Naive thymus-derived CD8-positive, alpha-beta T cell (primary cell): Measurements from ENCODE around the gene CPNE2. TPM values are rescaled to one million over a fixed set of nuclear protein-coding genes. Genes with fewer than 3 reads are reported as not detected.
"Not testable (repeated sequence)": the region's sequence is repeated elsewhere in the genome, so short reads cannot be mapped to it uniquely, and the experiment has no call there.

Source experiments
- ATAC-seq, 2 donors: fragments of 150-1000 bp; cut with Tn5 transposase in 1 of 2; sonication (Bioruptor Pico), chemical (Tn5 transposase) in 1 of 2; 1 replicate in 1 of 2; 2 replicates in 1 of 2; pipeline ENCODE4 v1.10.0; 2021; ENCODE audit warnings: mild to moderate bottlenecking in 2 of 2, moderate library complexity in 2 of 2
- POLR2A ChIA-PET: fragments of 350-600 bp; sonication (Branson Sonifier 250); formaldehyde crosslinking; loops from one replicate; lab custom pipeline; 2021; ENCODE audit warnings: antibody characterized with exemption; lab: Charles Lee
- DNase-seq, 10 donors: peaks; one replicate each; pipeline versions ENCODE4 v3.0.0 to v3.0.0-alpha.2; 2020 to 2022
- H3K27ac Mint-ChIP-seq, 10 donors: one replicate each; pipeline ENCODE4 v1.8.0; 2020 to 2022; ENCODE audit warnings: mild to moderate bottlenecking in 10 of 10, mixed read lengths in 10 of 10, moderate library complexity in 4 of 10, inconsistent platforms in 1 of 10
- H3K27me3 Mint-ChIP-seq, 5 donors: one replicate each; pipeline ENCODE4 v1.8.0; 2021 to 2022; ENCODE audit warnings: mixed read lengths in 5 of 5
- H3K36me3 Mint-ChIP-seq, 3 donors: one replicate each; pipeline ENCODE4 v1.8.0; 2020 to 2022; ENCODE audit warnings: mixed read lengths in 3 of 3, mild to moderate bottlenecking in 2 of 3, inconsistent platforms in 1 of 3
- H3K4me1 Mint-ChIP-seq, 4 donors: one replicate each; pipeline ENCODE4 v1.8.0; 2021 to 2022; ENCODE audit warnings: mixed read lengths in 4 of 4
- H3K4me3 Mint-ChIP-seq, 10 donors: one replicate each; pipeline ENCODE4 v1.8.0; 2020 to 2022; ENCODE audit warnings: mild to moderate bottlenecking in 10 of 10, mixed read lengths in 10 of 10, moderate library complexity in 6 of 10, inconsistent platforms in 1 of 10
- H3K9me3 Mint-ChIP-seq, 9 donors: one replicate each; pipeline ENCODE4 v1.8.0; 2020 to 2022; ENCODE audit warnings: mixed read lengths in 9 of 9, mild to moderate bottlenecking in 3 of 9, inconsistent platforms in 1 of 9, moderate library complexity in 1 of 9
- polyA plus RNA-seq, 3 donors: library from polyadenylated mRNA; unstranded; fragments of 300-500 nt; fragmentation: Illumina TruSeq; gene quantifications; one replicate each; pipeline ENCODE4 v1.2.3, GENCODE V29; 2021
- total RNA-seq, 8 experiments: library from RNA in 2 of 8; stranded (reverse) in 2 of 8; gene quantifications; one replicate each; pipeline ENCODE4 v1.2.3 and lab custom pipeline; 2021 to 2026

Gene CPNE2
- total and polyA plus RNA-seq, 5 experiments from 2014 or later, result 9.6 to 60.4 (median 26.8) TPM

- no peak overlapping the region for H3K4me3 Mint-ChIP-seq
- DNase-seq (no peak), ATAC-seq (no peak)
- peaks cover 0 to 3% (median 0%) of the 10 kb centered on the region in 5 donors for H3K27me3 Mint-ChIP-seq
- no peaks in the 10 kb centered on the region for H3K9me3 Mint-ChIP-seq
- peaks cover 9 to 25% (median 21%) of the 10 kb centered on the region in 4 donors for H3K4me1 Mint-ChIP-seq
- H3K27ac Mint-ChIP-seq, result no peak overlapping the region
- H3K36me3 Mint-ChIP-seq, result no peaks in the 10 kb centered on the region
- POLR2A ChIA-PET, result no interaction called here
Observed at GRCh38 chr16:57089406-57089805, 3.0 kb upstream of the CPNE2 start.

DNA sequence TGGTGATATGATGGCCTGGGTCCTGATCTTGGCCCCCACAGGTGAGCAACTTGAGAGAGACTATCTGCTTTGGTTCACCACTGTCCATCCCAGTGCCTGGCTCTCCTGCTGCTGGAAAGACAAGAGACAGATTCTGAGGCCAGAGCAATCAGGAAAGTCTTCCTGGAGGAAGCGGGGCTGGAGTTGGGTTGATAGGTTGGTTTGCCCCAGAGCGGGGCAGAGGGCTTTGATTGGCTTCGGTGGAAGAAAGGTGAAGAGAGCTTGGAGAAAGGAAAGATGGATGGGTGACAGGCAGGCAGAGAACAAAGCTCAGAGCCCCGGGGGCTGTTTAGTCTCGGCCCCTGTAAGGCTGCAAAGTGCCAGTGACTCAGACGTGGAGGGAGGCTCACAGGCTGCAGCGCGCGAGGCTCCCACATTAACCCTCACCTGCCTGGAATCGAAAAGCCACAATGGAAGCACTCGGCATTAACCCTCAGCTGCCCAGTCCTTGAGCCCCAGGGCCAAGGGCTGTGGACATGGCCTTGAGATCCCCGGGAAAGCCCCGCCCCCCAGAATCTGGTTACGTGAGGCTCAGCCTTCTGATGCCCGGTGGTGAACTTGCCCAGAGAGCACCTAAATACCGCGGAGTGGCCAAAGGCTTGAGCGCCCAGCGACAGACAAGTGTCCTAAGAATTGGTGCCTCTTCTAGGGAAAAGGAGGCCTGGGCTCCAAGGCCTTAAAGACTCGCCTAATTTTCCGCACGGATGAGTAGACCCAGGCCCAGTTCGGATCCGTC is 996 bp upstream of the CPNE2 start:
- Mint-ChIP-seq H3K9me3 (no peaks in the 10 kb centered on the region), H3K27ac (peak overlapping the region in 8 of 10 donors; percentile 4 to 77 (median 26)), H3K27me3 (peaks cover 0 to 3% (median 0%) of the 10 kb centered on the region in 5 donors), H3K36me3 (no peaks in the 10 kb centered on the region), H3K4me1 (peaks cover 8 to 19% (median 13%) of the 10 kb centered on the region in 4 donors), H3K4me3 (peak overlapping the region; percentile 66 to 88 (median 75))
- DNase-seq (no peak), ATAC-seq (no peak)
- POLR2A ChIA-PET, result interaction anchor here (0.6 to 1.5 kb wide), 5 partner anchors 10 to 142 kb away, joined by 3 to 4 read pairs (median 3); partner anchors contain the start of genes PSME3IP1 and RSPRY1

DNA sequence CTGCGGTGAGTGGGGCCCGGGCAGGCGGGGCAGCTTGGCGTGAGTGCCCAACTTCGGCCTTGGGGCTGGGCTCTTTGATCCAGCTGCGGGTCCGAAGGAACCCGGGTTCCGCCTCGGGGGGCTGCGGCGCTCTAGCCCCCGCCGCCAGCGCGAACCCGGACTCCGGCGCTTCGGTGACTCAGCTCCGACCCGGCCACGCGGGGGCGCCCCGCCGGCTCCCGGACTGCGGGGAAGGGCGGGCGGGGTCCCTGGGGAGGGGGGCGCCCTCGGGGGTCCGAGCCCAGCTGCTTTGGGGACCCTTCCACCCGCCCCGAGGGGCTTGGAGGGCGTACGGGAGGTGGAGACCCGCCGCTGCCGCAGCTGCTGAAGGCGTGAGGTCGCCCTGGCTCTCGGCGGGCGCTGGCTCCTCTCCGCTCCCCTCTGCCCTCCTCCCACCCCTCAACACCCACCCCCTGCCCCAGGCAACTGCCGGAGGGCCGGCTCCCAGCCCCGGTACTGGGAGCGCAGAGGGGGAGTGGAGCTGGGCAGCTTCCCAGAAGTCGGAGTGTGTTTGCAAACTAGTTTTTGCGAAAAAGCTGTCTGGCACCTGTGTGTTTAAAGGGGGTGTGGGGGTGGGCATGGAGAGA is 516 bp downstream of the CPNE2 start:
- peak overlapping the region; percentile 69 to 86 (median 76) for H3K4me3 Mint-ChIP-seq
- POLR2A ChIA-PET, result interaction anchor here (0.5 to 2.5 kb wide), 12 partner anchors 9 to 228 kb away, joined by 3 to 12 read pairs (median 4); partner anchors contain the start of genes NLRC5, PSME3IP1 and RSPRY1
- no peaks in the 10 kb centered on the region for H3K9me3 Mint-ChIP-seq
- H3K27me3 Mint-ChIP-seq, result peaks cover 0 to 3% (median 0%) of the 10 kb centered on the region in 5 donors
- DNase-seq, result peak in 9 of 10 donors; percentile 20 to 68 (median 52)
- peak; percentile 74 to 77 for ATAC-seq
- H3K4me1 Mint-ChIP-seq, result peaks cover 9 to 22% (median 13%) of the 10 kb centered on the region in 4 donors
- no peaks in the 10 kb centered on the region for H3K36me3 Mint-ChIP-seq
- peak overlapping the region in 2 of 10 donors; percentile 29 to 76 for H3K27ac Mint-ChIP-seq

- peaks cover 0 to 3% (median 0%) of the 10 kb centered on the region in 5 donors for H3K27me3 Mint-ChIP-seq
- H3K4me1 Mint-ChIP-seq, result peaks cover 9 to 20% (median 15%) of the 10 kb centered on the region in 4 donors
- ATAC-seq, result no peak
- H3K36me3 Mint-ChIP-seq, result no peaks in the 10 kb centered on the region
- peak overlapping the region; percentile 69 to 86 (median 76) for H3K4me3 Mint-ChIP-seq
- H3K27ac Mint-ChIP-seq, result peak overlapping the region in 4 of 10 donors; percentile 29 to 80 (median 74)
- no peak for DNase-seq
- H3K9me3 Mint-ChIP-seq, result no peaks in the 10 kb centered on the region
- POLR2A ChIA-PET, result interaction anchor here (0.6 to 2.5 kb wide), 6 partner anchors 10 to 47 kb away, joined by 3 to 12 read pairs (median 6); no protein-coding TSS in a partner anchor
Observed at GRCh38 chr16:57093666-57094564, 1.5 kb downstream of the CPNE2 start.

GRCh38 chr16:57094911-57095310 is 2.5 kb downstream of the CPNE2 start:
- peaks cover 0 to 3% (median 0%) of the 10 kb centered on the region in 5 donors for H3K27me3 Mint-ChIP-seq
- DNase-seq, result no peak
- H3K4me3 Mint-ChIP-seq, result peak overlapping the region in 2 of 10 donors; percentile 58 to 70
- ATAC-seq, result no peak
- H3K27ac Mint-ChIP-seq, result no peak overlapping the region
- POLR2A ChIA-PET, result no interaction called here
- H3K4me1 Mint-ChIP-seq, result peaks cover 9 to 20% (median 16%) of the 10 kb centered on the region in 4 donors
- no peaks in the 10 kb centered on the region for H3K9me3 Mint-ChIP-seq
- no peaks in the 10 kb centered on the region for H3K36me3 Mint-ChIP-seq

GRCh38 chr16:57096192-57096591 is 3.8 kb downstream of the CPNE2 start:
- H3K4me1 Mint-ChIP-seq, result peaks cover 6 to 17% (median 13%) of the 10 kb centered on the region in 4 donors
- no peak overlapping the region for H3K4me3 Mint-ChIP-seq
- H3K9me3 Mint-ChIP-seq, result no peaks in the 10 kb centered on the region
- POLR2A ChIA-PET, result interaction anchor here (1.5 kb wide), 1 partner anchor 27 kb away, joined by 3 read pairs; no protein-coding TSS in a partner anchor
- H3K27me3 Mint-ChIP-seq, result peaks cover 0 to 2% (median 0%) of the 10 kb centered on the region in 5 donors
- peak overlapping the region in 1 of 10 donors; percentile 52 for H3K27ac Mint-ChIP-seq
- no peak for DNase-seq
- no peaks in the 10 kb centered on the region for H3K36me3 Mint-ChIP-seq
- no peak for ATAC-seq

GRCh38 chr16:57096793-57097192 is 4.4 kb downstream of the CPNE2 start:
- no peak for ATAC-seq
- no peaks in the 10 kb centered on the region for H3K9me3 Mint-ChIP-seq
- H3K27me3 Mint-ChIP-seq, result peaks cover 0 to 2% (median 0%) of the 10 kb centered on the region in 5 donors
- POLR2A ChIA-PET, result interaction anchor here (1.0 to 1.5 kb wide), 2 partner anchors 27 to 46 kb away, joined by 3 read pairs; no protein-coding TSS in a partner anchor
- H3K36me3 Mint-ChIP-seq, result no peaks in the 10 kb centered on the region
- DNase-seq, result no peak
- no peak overlapping the region for H3K4me3 Mint-ChIP-seq
- H3K27ac Mint-ChIP-seq, result peak overlapping the region in 1 of 10 donors; percentile 63
- H3K4me1 Mint-ChIP-seq, result peaks cover 5 to 13% (median 9%) of the 10 kb centered on the region in 4 donors

- peak overlapping the region in 1 of 10 donors; percentile 64 for H3K27ac Mint-ChIP-seq
Observed at GRCh38 chr16:57098188-57098841, 5.9 kb downstream of the CPNE2 start.

DNA sequence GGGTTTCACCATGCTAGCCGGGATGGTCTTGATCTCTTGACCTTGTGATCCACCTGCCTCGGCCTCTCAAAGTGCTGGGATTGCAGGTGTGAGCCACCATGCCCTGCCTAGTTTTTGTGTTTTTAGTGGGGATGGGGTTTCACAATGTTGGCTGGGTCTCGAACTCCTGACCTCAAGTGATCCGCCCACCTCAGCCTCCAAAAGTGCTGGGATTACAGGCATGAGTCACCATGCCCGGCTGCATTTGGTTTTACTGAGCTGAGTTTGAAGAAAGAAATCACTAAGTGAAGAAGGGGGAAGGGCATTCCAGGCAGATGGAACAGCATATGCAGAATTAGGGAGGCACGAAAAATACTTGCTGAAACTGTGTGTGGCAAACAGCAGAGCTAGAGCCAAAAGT is 7.6 kb downstream of the CPNE2 start:
- ATAC-seq, H3K36me3 Mint-ChIP-seq, H3K9me3 Mint-ChIP-seq, DNase-seq, H3K27me3 Mint-ChIP-seq, H3K4me3 Mint-ChIP-seq: not testable (repeated sequence)
- H3K27ac Mint-ChIP-seq, result peak overlapping the region in 2 of 10 donors; percentile 29 to 66
- peaks cover 8 to 12% (median 10%) of the 10 kb centered on the region in 4 donors for H3K4me1 Mint-ChIP-seq
- POLR2A ChIA-PET, result interaction anchor here (0.7 to 1.2 kb wide), 2 partner anchors 17 to 27 kb away, joined by 3 read pairs; no protein-coding TSS in a partner anchor

More at GRCh38 chr16:57098188-57098841, 5.9 kb downstream of the CPNE2 start:
- H3K9me3 Mint-ChIP-seq, result no peaks in the 10 kb centered on the region
- peaks cover 4 to 11% (median 7%) of the 10 kb centered on the region in 4 donors for H3K4me1 Mint-ChIP-seq
- ATAC-seq (no peak), DNase-seq (no peak)
- POLR2A ChIA-PET, result interaction anchor here (0.6 kb wide), 1 partner anchor 145 kb away, joined by 3 read pairs; no protein-coding TSS in a partner anchor
- no peaks in the 10 kb centered on the region for H3K36me3 Mint-ChIP-seq
- H3K27me3 Mint-ChIP-seq, result peaks cover 0 to 2% (median 0%) of the 10 kb centered on the region in 5 donors
- H3K4me3 Mint-ChIP-seq, result no peak overlapping the region

DNA sequence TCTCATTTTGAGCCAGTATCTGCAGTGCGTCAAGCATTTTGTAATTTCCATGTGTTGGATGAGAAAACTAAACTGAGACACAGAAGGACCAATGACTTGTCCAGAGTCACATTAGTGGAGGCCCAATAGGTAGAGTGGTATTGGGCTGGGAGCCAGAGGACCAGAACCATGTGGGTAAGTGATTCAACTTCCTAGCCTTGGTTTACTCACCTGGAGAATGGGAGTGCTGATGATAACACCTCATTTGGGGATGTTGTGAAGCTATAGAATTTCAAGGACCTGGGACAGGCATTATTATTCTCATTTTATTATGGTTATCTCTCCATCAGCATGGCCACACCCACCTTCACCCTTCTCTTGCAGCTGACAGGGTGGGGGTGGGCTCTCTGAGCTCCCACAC is 8.1 kb downstream of the CPNE2 start:
- Mint-ChIP-seq H3K36me3 (no peaks in the 10 kb centered on the region), H3K4me3 (no peak overlapping the region), H3K4me1 (peaks cover 11 to 13% (median 13%) of the 10 kb centered on the region in 4 donors), H3K27ac (peak overlapping the region in 2 of 10 donors; percentile 28 to 66), H3K9me3 (no peaks in the 10 kb centered on the region), H3K27me3 (peaks cover 0 to 2% (median 0%) of the 10 kb centered on the region in 5 donors)
- ATAC-seq, result no peak
- POLR2A ChIA-PET, result interaction anchor here (1.2 kb wide), 1 partner anchor 16 kb away, joined by 3 read pairs; no protein-coding TSS in a partner anchor
- DNase-seq, result no peak
